ENCODE measurements around the gene FOXK2.

The FOXK2 gene

DNA sequence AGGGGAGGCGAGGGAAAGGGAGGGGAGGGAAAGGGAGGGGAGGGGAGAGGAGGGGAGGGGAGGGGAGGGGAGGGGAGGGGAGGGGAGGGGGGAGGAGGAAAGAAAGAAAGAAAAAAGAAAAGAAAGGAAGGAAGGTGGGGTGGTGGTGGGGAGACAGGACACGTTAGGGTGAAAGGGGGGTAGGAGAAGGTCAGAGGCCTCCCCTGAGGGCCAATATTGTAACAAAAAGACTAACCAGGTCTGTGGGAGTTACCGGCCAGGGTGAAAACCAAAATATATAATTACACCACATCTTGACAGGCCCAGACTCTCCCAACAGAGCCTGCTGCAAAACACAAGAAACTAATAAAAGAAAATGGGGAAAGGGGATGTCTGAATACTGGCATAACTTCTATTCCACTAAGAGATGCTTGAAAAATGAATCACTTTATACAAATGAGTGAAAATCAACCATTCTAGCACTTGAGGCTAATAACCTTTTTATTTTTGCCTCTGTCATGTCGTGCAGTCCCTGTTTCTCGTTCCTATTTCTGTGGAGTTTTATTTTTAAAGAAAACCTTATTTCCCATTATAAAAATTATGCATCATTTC, 118.7 kb downstream of the FOXK2 start:
- H4K20me1 ChIP-seq (ENCODE audit: insufficient read depth), result no peaks in the 10 kb centered on the region
- H3K27me3 ChIP-seq (ENCODE audit: insufficient read depth, low read depth), result no peaks in the 10 kb centered on the region
- H3K4me1 ChIP-seq (ENCODE audit: low read depth, poor library complexity, severe bottlenecking), result no peaks in the 10 kb centered on the region
- H2AFZ ChIP-seq (ENCODE audit: low read depth), result no peak overlapping the region
- H3K27ac ChIP-seq, result no peak overlapping the region
- H3K4me3 ChIP-seq (IDR thresholded peaks at IDR 0.05; ENCODE audit: insufficient read depth, low read depth, low read length), result no peak overlapping the region
- H3K4me2 ChIP-seq, result no peak overlapping the region
- TF ChIP-seq, protein P1, sequence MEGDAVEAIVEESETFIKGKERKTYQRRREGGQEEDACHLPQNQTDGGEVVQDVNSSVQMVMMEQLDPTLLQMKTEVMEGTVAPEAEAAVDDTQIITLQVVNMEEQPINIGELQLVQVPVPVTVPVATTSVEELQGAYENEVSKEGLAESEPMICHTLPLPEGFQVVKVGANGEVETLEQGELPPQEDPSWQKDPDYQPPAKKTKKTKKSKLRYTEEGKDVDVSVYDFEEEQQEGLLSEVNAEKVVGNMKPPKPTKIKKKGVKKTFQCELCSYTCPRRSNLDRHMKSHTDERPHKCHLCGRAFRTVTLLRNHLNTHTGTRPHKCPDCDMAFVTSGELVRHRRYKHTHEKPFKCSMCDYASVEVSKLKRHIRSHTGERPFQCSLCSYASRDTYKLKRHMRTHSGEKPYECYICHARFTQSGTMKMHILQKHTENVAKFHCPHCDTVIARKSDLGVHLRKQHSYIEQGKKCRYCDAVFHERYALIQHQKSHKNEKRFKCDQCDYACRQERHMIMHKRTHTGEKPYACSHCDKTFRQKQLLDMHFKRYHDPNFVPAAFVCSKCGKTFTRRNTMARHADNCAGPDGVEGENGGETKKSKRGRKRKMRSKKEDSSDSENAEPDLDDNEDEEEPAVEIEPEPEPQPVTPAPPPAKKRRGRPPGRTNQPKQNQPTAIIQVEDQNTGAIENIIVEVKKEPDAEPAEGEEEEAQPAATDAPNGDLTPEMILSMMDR (conservative IDR thresholded peaks at IDR 0.05; ENCODE audit: low read depth, low read length), result no peak
- H3K9ac ChIP-seq, result no peak overlapping the region
- H3K36me3 ChIP-seq (ENCODE audit: insufficient read depth), result peaks cover 6% of the 10 kb centered on the region; the same call in 1 of the 2 replicates
- H3K79me2 ChIP-seq (ENCODE audit: insufficient read depth, low read depth), result peaks cover 41% of the 10 kb centered on the region; the same call in 1 of the 2 replicates

DNA sequence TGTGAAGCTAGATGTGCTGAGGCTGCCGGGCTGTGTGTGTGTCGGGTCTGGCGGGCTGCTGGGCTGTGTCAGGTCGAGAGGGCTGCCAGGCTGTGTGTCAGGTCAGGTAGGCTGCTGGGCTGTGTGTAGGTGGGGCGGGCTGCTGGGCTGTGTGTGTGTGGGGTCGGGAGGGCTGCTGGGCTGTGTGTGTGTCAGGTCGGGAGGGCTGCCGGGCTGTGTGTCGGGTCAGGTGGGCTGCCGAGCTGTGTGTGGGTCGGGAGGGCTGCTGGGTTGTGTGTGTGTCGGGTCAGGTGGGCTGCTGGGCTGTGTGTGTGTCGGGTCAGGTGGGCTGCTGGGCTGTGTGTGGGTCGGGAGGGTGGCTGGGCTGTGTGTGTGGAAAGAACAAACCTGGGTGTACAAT, 120.1 kb downstream of the FOXK2 start:
- H3K36me3 ChIP-seq (ENCODE audit: insufficient read depth), result peaks cover 6% of the 10 kb centered on the region; the same call in 1 of the 2 replicates
- TF ChIP-seq, protein P1 (conservative IDR thresholded peaks at IDR 0.05; ENCODE audit: low read depth, low read length), result no peak
- H3K4me3 ChIP-seq (IDR thresholded peaks at IDR 0.05; ENCODE audit: insufficient read depth, low read depth, low read length), result no peak overlapping the region

DNA sequence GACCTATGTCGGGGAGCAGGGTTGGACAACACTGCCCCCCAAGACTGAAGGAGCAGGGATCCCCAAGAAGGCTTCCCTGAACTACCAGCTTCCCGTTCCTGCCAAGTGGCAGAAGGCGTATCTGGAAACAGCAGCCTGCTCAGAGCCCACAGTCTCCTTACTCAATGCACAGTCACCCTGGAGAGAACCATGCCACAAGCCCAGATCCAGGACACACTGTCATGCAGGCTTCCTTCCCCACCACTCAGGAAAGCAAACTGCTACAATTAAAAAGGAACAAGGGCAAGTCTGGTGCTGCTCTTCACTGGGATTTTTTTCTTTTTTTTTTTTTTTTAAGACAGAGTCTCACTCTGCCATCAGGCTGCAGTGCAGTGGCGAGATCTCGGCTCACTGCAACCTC, 120.5 kb downstream of the FOXK2 start:
- H3K79me2 ChIP-seq (ENCODE audit: insufficient read depth, low read depth), result peaks cover 50% of the 10 kb centered on the region; the same call in 1 of the 2 replicates
- H3K4me1 ChIP-seq (ENCODE audit: low read depth, poor library complexity, severe bottlenecking), result no peaks in the 10 kb centered on the region
- no peak overlapping the region for H3K27ac ChIP-seq
- no peak overlapping the region for H3K4me3 ChIP-seq (IDR thresholded peaks at IDR 0.05; ENCODE audit: insufficient read depth, low read depth, low read length)
- no peak overlapping the region for H3K9ac ChIP-seq
- TF ChIP-seq, protein P1 (conservative IDR thresholded peaks at IDR 0.05; ENCODE audit: low read depth, low read length), result no peak
- no peaks in the 10 kb centered on the region for H4K20me1 ChIP-seq (ENCODE audit: insufficient read depth)
- no peak overlapping the region for H3K4me2 ChIP-seq
- peaks cover 5% of the 10 kb centered on the region; the same call in 1 of the 2 replicates for H3K36me3 ChIP-seq (ENCODE audit: insufficient read depth)
- no peaks in the 10 kb centered on the region for H3K27me3 ChIP-seq (ENCODE audit: insufficient read depth, low read depth)
- no peak overlapping the region for H2AFZ ChIP-seq (ENCODE audit: low read depth)

More for the DNA sequence above, 120.1 kb downstream of the FOXK2 start:
- no peaks in the 10 kb centered on the region for H4K20me1 ChIP-seq (ENCODE audit: insufficient read depth)
- H2AFZ ChIP-seq (ENCODE audit: low read depth), result no peak overlapping the region
- H3K79me2 ChIP-seq (ENCODE audit: insufficient read depth, low read depth), result peaks cover 48% of the 10 kb centered on the region; the same call in 1 of the 2 replicates
- H3K4me2 ChIP-seq, result no peak overlapping the region
- H3K27me3 ChIP-seq (ENCODE audit: insufficient read depth, low read depth), result no peaks in the 10 kb centered on the region
- H3K9ac ChIP-seq, result no peak overlapping the region
- H3K27ac ChIP-seq, result no peak overlapping the region
- H3K4me1 ChIP-seq (ENCODE audit: low read depth, poor library complexity, severe bottlenecking), result no peaks in the 10 kb centered on the region

DNA sequence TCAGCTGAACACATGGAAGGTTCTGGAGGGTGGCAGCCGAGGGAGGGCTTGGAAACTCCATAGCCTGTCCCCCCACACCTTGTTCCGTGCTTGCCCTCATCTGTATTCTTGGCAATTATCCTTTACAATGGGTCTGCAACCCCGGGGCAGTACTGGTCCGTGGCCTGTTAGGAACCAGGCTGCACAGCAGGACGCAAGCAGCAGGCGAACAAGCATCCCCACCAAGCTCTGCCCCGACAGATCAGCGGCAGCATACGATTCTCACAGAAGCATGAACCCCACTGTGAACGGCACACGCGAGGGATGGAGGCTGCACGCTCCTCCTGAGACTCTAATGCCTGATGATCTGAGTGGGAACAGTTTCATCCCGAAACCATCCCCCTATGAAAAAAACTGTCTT, 122.5 kb downstream of the FOXK2 start:
- Histone ChIP-seq H3K4me3 (IDR thresholded peaks at IDR 0.05; ENCODE audit: insufficient read depth, low read depth, low read length) (no peak overlapping the region), H3K27ac (no peak overlapping the region), H3K79me2 (ENCODE audit: insufficient read depth, low read depth) (peaks cover 65% of the 10 kb centered on the region), H2AFZ (ENCODE audit: low read depth) (no peak overlapping the region), H3K36me3 (ENCODE audit: insufficient read depth) (no peaks in the 10 kb centered on the region; the same call in 1 of the 2 replicates), H3K4me1 (ENCODE audit: low read depth, poor library complexity, severe bottlenecking) (peaks cover 12% of the 10 kb centered on the region), H3K9ac (no peak overlapping the region), H3K27me3 (ENCODE audit: insufficient read depth, low read depth) (no peaks in the 10 kb centered on the region), H4K20me1 (ENCODE audit: insufficient read depth) (peaks cover 5% of the 10 kb centered on the region), H3K4me2 (no peak overlapping the region)
- TF ChIP-seq, protein P1 (conservative IDR thresholded peaks at IDR 0.05; ENCODE audit: low read depth, low read length), result no peak

All from KMS-11 (cell line).